ENCODE measurements around the gene ANKRD63. TPM values are rescaled to one million over a fixed set of nuclear protein-coding genes. Genes with fewer than 3 reads are reported as not detected.

ANKRD63 gene
- total RNA-seq, 2 experiments from 2014 or later, result 0.37 TPM; not detected in 1

DNA sequence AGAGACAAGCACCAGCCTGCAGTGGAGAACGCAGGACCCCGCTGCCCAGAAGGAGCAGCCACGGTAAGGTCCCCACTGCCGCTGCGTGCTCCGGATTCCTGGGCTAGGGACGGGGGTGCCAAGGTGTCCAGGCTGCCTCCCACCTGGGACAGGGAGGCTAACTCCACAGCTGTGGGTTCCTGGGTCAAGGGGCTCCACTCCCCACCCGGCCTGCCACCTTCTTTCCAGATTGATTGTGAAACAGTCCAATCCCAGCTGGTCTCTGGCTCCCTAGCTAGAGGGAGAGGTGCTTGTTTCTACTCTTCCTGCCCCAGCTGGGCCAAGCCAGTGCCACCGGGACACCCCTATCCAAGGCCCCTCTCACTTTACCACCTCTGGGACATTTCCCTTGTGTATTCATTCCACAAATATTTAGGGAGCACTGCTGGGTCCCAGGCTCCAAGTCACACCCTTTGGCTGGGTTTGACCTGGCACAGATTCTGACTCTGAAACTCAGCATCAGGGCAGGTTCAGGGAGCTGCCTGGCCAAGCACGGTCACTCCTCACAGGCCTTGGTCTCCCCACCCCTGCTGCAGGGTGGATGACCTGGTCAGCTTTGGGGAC lies 42.1 kb downstream of the ANKRD63 start:
- peaks cover 22% of the 10 kb centered on the region for H3K4me1 Mint-ChIP-seq (ENCODE audit: low read depth)
- no peak for ATAC-seq
- CTCF ChIA-PET, result interaction anchor here (1.1 to 8.1 kb wide), 2 partner anchors 33 to 85 kb away, joined by 3 to 43 read pairs; no protein-coding TSS in a partner anchor
- H3K27ac Mint-ChIP-seq, result no peak overlapping the region
- H3K9me3 Mint-ChIP-seq (ENCODE audit: insufficient read depth), result no peaks in the 10 kb centered on the region
- H3K36me3 Mint-ChIP-seq (ENCODE audit: low read depth), result no peaks in the 10 kb centered on the region
- no peak for DNase-seq
- H3K27me3 Mint-ChIP-seq (ENCODE audit: low read depth), result peaks cover 17% of the 10 kb centered on the region
- no peak overlapping the region for H3K4me3 Mint-ChIP-seq
- POLR2A ChIA-PET, result interaction anchor here (1.3 kb wide), 1 partner anchor 12 kb away, joined by 3 read pairs; no protein-coding TSS in a partner anchor

- H3K27ac Mint-ChIP-seq, result no peak overlapping the region
- CTCF ChIA-PET, result interaction anchor here (1.5 to 8.1 kb wide), 5 partner anchors 15 to 97 kb away, joined by 4 to 43 read pairs (median 10); no protein-coding TSS in a partner anchor
Observed at GRCh38 chr15:40239693-40240618, 42.9 kb downstream of the ANKRD63 start.

DNA sequence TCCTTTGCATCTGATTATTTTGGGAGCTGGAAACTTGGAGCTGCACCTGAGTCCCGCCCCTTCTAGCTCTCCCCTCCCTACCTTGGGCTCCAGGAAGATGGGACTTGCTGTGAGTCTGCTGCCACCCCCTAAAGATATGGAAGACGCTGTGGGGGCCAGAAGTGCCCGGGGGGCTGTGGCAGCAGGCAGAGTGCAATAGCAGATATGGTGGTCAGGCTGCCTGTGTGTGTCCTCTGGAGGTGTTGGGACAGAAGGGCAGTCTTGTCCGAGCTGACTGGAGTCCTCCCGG lies 43.5 kb downstream of the ANKRD63 start:
- Mint-ChIP-seq H3K4me1 (ENCODE audit: low read depth) (peaks cover 22% of the 10 kb centered on the region), H3K27ac (no peak overlapping the region), H3K27me3 (ENCODE audit: low read depth) (peaks cover 17% of the 10 kb centered on the region), H3K9me3 (ENCODE audit: insufficient read depth) (no peaks in the 10 kb centered on the region), H3K4me3 (no peak overlapping the region), H3K36me3 (ENCODE audit: low read depth) (no peaks in the 10 kb centered on the region)
- ATAC-seq (no peak), DNase-seq (no peak)
- ChIA-PET CTCF (interaction anchor here (1.0 to 2.1 kb wide), 7 partner anchors 15 to 194 kb away, joined by 3 to 18 read pairs (median 8); no protein-coding TSS in a partner anchor), POLR2A (interaction anchor here (1.0 kb wide), 2 partner anchors 8 to 57 kb away, joined by 3 read pairs; no protein-coding TSS in a partner anchor)

More at GRCh38 chr15:40239693-40240618, 42.9 kb downstream of the ANKRD63 start:
- Mint-ChIP-seq H3K4me3 (no peak overlapping the region), H3K27me3 (ENCODE audit: low read depth) (peaks cover 17% of the 10 kb centered on the region), H3K4me1 (ENCODE audit: low read depth) (peaks cover 22% of the 10 kb centered on the region), H3K36me3 (ENCODE audit: low read depth) (no peaks in the 10 kb centered on the region), H3K9me3 (ENCODE audit: insufficient read depth) (no peaks in the 10 kb centered on the region)
- POLR2A ChIA-PET, result interaction anchor here (1.0 kb wide), 1 partner anchor 8 kb away, joined by 3 read pairs; no protein-coding TSS in a partner anchor
- DNase-seq, result no peak
- ATAC-seq, result no peak

GRCh38 chr15:40238532-40239403 lies 44.1 kb downstream of the ANKRD63 start, which contains the start of gene PAK6:
PAK6 (plus strand) TSS chr15:40239063; CDS start chr15:40264786, 25,723 bp downstream.
- ATAC-seq (peak; percentile 73), DNase-seq (peak; percentile 44)
- H3K4me3 Mint-ChIP-seq, result no peak within 1 kb of the TSS
- no peaks in the 10 kb centered on the region for H3K9me3 Mint-ChIP-seq (ENCODE audit: insufficient read depth)
- H3K4me1 Mint-ChIP-seq (ENCODE audit: low read depth), result peaks cover 24% of the 10 kb centered on the region
- H3K36me3 Mint-ChIP-seq (ENCODE audit: low read depth), result peaks cover 3% of the 10 kb centered on the region
- ChIA-PET CTCF (interaction anchor here (1.0 to 2.1 kb wide), 8 partner anchors 16 to 193 kb away, joined by 3 to 18 read pairs (median 8); no protein-coding TSS in a partner anchor), POLR2A (interaction anchor here (1.0 kb wide), 2 partner anchors 9 to 57 kb away, joined by 3 read pairs; no protein-coding TSS in a partner anchor)
- no peak within 1 kb of the TSS for H3K27ac Mint-ChIP-seq
- H3K27me3 Mint-ChIP-seq (ENCODE audit: low read depth), result peaks cover 17% of the 10 kb centered on the region

GRCh38 chr15:40235201-40235885 lies 47.5 kb downstream of the ANKRD63 start:
- H3K9me3 Mint-ChIP-seq (ENCODE audit: insufficient read depth), result no peaks in the 10 kb centered on the region
- peaks cover 9% of the 10 kb centered on the region for H3K36me3 Mint-ChIP-seq (ENCODE audit: low read depth)

GRCh38 chr15:40234783-40235182 lies 48.1 kb downstream of the ANKRD63 start:
- H3K27ac Mint-ChIP-seq, result no peak overlapping the region
- peaks cover 13% of the 10 kb centered on the region for H3K36me3 Mint-ChIP-seq (ENCODE audit: low read depth)
- ChIA-PET CTCF (interaction anchor here (1.3 to 1.9 kb wide), 2 partner anchors 18 to 40 kb away, joined by 5 to 9 read pairs; no protein-coding TSS in a partner anchor), POLR2A (interaction anchor here (0.7 kb wide), 1 partner anchor 208 kb away, joined by 3 read pairs; no protein-coding TSS in a partner anchor)
- no peak for ATAC-seq
- no peaks in the 10 kb centered on the region for H3K9me3 Mint-ChIP-seq (ENCODE audit: insufficient read depth)
- H3K27me3 Mint-ChIP-seq (ENCODE audit: low read depth), result peaks cover 14% of the 10 kb centered on the region
- H3K4me3 Mint-ChIP-seq, result no peak overlapping the region
- DNase-seq, result no peak
- H3K4me1 Mint-ChIP-seq (ENCODE audit: low read depth), result peaks cover 15% of the 10 kb centered on the region

More at GRCh38 chr15:40235201-40235885, 47.5 kb downstream of the ANKRD63 start:
- ChIA-PET CTCF (interaction anchor here (0.6 to 1.9 kb wide), 5 partner anchors 8 to 188 kb away, joined by 3 to 9 read pairs (median 3); no protein-coding TSS in a partner anchor), POLR2A (interaction anchor here (0.7 kb wide), 1 partner anchor 209 kb away, joined by 3 read pairs; no protein-coding TSS in a partner anchor)
- Mint-ChIP-seq H3K4me3 (no peak overlapping the region), H3K27ac (no peak overlapping the region), H3K4me1 (ENCODE audit: low read depth) (peaks cover 15% of the 10 kb centered on the region), H3K27me3 (ENCODE audit: low read depth) (peaks cover 17% of the 10 kb centered on the region)
- ATAC-seq (no peak), DNase-seq (no peak)

DNA sequence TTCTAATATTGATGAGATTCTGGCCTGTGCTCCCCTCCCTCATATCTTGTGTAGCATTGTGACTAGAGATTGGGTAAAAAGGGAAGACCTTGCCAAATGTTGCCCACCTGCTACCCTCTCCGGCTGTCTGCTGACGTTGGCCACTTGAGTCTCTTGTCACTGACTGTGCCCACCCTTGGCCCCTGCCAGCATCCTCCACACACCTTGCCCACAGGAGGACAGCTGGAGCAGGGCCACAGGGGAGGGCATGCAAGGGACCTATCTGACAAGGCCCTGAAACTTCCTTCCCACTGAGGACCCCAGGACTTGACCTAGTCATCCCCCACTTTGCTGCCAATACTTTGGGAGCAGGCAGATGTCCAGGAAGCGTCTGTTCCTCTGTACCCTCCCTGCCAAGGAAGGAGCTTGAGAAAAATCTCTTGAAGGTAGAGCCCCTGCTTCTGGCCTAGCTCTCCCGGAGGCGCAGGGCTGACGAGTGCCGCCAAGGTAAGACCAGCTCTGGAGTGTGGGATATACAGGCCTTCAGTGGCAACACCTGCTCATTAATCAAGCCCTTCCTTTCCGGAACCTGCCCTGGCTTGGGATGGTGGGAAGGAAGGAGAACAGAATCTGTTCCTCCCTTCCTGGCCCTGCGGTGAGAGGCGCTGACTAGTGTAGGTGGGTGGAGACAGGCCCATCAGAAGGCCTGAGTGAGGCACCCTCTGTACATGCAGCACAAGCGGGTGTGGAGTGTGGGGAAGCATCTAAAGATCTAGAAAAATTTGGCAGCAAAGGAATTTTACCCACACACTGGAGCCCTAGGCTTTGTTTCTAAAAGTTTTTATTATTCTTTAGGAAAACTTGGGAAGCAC lies 48.9 kb downstream of the ANKRD63 start:
- Mint-ChIP-seq H3K4me3 (no peak overlapping the region), H3K27ac (no peak overlapping the region), H3K27me3 (ENCODE audit: low read depth) (peaks cover 8% of the 10 kb centered on the region), H3K4me1 (ENCODE audit: low read depth) (peaks cover 9% of the 10 kb centered on the region), H3K36me3 (ENCODE audit: low read depth) (peaks cover 15% of the 10 kb centered on the region), H3K9me3 (ENCODE audit: insufficient read depth) (no peaks in the 10 kb centered on the region)
- DNase-seq (no peak), ATAC-seq (no peak)
- ChIA-PET POLR2A (interaction anchor here (0.6 kb wide), 1 partner anchor 14 kb away, joined by 3 read pairs; no protein-coding TSS in a partner anchor), CTCF (interaction anchor here (1.3 to 1.9 kb wide), 2 partner anchors 17 to 40 kb away, joined by 5 to 9 read pairs; no protein-coding TSS in a partner anchor)

- Mint-ChIP-seq H3K27ac (no peak overlapping the region), H3K27me3 (ENCODE audit: low read depth) (peaks cover under 1% of the 10 kb centered on the region), H3K9me3 (ENCODE audit: insufficient read depth) (no peaks in the 10 kb centered on the region), H3K4me1 (ENCODE audit: low read depth) (peaks cover 2% of the 10 kb centered on the region), H3K4me3 (no peak overlapping the region), H3K36me3 (ENCODE audit: low read depth) (peaks cover 20% of the 10 kb centered on the region)
- ChIA-PET CTCF (no interaction called here), POLR2A (no interaction called here)
- DNase-seq (no peak), ATAC-seq (no peak)
Observed at GRCh38 chr15:40232625-40233070, 50.2 kb downstream of the ANKRD63 start.
